GM19035 (cell line): ENCODE measurements around the gene FHIP1A.
A peak's percentile ranks its signal among the peaks of the same experiment; 100 is the strongest.
"Not testable (repeated sequence)": the region's sequence is repeated elsewhere in the genome, so short reads cannot be mapped to it uniquely, and the experiment has no call there.

Source experiments
- ATAC-seq: cut with Tn5 transposase; IDR thresholded peaks from one replicate; pipeline ENCODE4 v1.9.1; 2021; ENCODE audit not compliant: unreplicated experiment

FHIP1A gene

GRCh38 chr4:151408630-151409469 is at the start of gene FHIP1A:
Gene FHIP1A, plus strand, starts transcription at chr4:151409176. Its CDS starts 157,084 bp downstream, at chr4:151566260.
- peak; percentile 82 for ATAC-seq

DNA sequence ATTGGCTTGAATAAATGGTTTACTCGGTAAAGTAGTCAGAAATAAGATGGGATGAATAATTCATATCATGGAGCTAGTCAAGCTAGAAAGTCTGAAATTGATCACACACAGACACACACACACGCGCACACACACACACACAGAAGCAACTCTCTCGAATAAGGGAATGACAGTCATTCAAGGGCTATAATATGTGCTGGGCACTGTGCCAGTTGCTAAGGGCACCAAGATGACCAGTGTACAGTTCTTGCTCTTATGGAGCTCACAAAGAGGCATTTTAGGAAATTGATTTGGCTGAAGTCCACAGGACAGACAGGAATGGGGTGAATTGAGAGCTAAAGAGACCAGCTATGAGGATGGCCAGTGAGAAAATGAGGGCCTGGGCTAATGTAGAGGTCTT is 49.4 kb upstream of the FHIP1A start:
- ATAC-seq = no peak

DNA sequence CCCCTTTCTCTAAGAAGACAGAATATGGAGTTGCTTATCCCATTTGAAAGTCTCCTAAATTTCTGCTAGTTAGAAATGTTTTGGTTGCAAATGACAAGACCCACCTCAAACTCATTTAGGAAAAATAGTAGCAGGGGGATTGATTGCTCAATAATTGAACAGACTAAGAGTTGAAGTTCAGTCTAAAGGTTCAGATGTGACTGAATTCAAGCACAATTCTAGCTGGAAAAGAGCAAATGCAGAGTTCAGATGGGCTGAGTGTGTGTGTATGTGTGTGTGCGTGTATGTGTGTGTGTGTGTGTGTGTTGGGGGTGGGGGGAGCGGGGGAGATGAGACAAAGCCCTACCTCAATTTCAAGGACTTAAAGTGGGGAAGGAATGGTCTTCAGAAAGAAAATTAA is 47.9 kb upstream of the FHIP1A start:
- ATAC-seq = no peak

GRCh38 chr4:151361966-151362365 is 47.0 kb upstream of the FHIP1A start:
- no peak for ATAC-seq

DNA sequence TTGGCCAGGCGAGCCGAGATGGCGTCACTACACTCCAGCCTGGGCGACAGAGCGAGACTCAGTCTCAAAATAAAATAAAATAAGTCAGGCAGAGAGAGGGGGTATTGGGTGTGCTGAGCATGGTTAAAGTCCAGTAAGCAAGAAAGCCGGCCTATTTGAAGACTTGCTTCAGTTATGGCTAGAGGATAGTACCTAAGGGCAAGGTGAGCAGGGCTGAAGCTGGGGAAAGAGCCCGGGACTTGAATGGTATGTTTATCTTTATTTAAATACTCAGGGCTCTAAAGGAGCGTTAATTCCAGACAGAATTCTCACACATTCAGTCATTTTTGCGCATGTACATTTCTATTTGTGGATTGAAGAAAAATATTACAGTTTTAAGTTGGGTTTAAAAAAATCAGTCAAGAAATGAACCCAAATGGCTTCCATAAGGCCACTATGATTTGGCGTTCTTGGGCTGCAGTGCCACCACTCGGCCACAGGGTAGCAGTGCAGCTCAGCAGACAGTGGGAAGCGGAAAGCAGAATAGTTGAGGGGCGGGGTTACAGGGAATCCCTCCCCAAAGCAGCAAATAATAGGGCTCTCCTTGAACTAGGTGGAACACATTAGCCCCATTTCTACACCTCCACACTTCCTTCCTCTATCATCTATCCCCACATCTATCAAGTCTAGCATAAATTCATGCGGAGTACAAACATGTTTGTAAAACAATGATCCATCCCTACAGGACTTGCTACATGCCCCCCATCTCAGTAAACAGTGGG is 46.4 kb upstream of the FHIP1A start:
- peak; percentile 100 for ATAC-seq

DNA sequence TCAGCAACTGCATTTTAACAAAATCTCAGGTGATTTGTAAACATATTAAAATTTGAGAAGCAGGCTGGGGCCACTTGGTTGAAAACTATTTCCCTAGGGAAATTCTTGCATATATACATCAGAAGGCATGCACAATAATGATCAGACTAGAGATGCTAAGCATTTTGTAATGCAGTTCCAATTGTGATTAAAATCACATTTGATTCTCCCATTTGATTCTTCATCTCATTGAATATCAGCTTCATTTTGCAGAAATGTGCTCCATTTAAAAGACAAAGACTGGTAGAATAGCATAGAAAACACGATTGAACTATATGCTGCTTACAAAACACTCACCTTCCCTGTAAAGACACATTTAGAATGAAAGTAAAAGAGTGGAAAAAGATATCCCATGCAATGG is 32.4 kb upstream of the FHIP1A start:
- ATAC-seq = no peak

GRCh38 chr4:151389311-151389710 is 19.7 kb upstream of the FHIP1A start:
- no peak for ATAC-seq

GRCh38 chr4:151389799-151390198 is 19.2 kb upstream of the FHIP1A start:
- not testable (repeated sequence) for ATAC-seq

GRCh38 chr4:151395873-151396272 is 13.1 kb upstream of the FHIP1A start:
- no peak for ATAC-seq

- ATAC-seq = no peak
These were observed 8.6 kb upstream of the FHIP1A start for GRCh38 chr4:151400343-151400742.

- no peak for ATAC-seq
These were observed 7.2 kb upstream of the FHIP1A start for GRCh38 chr4:151401739-151402138.

GRCh38 chr4:151402145-151402865 is 6.7 kb upstream of the FHIP1A start:
- ATAC-seq = no peak

DNA sequence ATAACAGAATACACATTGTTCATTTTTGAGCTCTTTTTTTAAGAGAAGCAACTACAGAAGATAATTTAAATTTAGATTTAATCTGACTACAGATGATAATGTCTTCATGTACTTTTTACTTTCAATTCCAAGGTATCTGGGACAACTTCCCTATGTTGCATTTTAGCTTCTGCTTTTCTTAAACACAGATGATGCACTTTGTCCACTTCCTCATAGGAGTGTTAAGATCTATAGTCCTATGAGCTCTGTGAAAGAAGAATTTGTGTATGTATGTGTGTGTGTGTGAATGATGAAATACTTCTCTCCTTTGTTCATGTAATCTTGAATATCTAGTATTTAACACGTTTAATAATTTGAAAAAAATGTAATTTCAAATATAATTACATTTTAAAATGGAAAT is 5.3 kb upstream of the FHIP1A start:
- no peak for ATAC-seq

DNA sequence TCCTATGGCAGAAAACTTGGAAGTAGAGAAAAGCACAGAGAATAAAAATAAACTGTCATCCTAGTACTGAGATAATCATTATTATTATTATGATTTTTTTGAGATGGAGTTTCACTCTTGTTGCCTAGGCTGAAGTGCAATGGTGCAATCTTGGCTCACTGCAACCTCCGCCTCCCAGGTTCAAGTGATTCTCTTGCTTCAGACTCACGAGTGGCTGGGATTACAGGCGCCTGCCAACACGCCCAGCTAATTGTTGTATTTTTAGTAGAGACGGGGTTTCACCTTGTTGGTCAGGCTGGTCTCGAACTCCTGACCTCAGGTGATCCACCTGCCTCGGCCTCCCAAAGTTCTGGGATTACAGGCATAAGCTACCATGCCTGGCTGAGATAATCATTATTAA is 4.2 kb upstream of the FHIP1A start:
- ATAC-seq = not testable (repeated sequence)

- no peak for ATAC-seq
These were observed 2.0 kb upstream of the FHIP1A start for GRCh38 chr4:151407018-151407417.

GRCh38 chr4:151407466-151408379 is 1.3 kb upstream of the FHIP1A start:
- ATAC-seq = peak; percentile 76

GRCh38 chr4:151408380-151408629 is 671 bp upstream of the FHIP1A start:
- peak; percentile 9 for ATAC-seq

GRCh38 chr4:151409470-151410313 is 716 bp downstream of the FHIP1A start:
- no peak for ATAC-seq

DNA sequence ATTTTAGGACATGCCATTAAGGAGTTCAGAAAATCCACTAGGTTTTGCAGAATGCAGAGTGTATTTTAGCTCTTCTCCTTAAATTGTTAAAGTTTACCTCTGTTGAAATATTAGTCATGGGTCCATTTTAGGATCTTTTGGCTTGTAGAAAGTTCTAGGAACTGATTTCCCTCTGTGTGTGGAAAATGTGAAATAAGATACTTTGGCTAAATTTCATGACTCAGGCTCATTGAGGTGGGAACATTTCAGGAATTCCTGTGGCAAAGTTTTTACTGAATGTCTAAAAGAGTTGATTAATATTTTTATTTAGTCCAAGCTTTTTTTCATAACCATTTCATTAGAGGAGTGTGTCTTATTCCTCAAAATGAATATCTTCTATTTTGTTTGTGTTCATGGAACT is 7.0 kb downstream of the FHIP1A start:
- ATAC-seq = no peak

DNA sequence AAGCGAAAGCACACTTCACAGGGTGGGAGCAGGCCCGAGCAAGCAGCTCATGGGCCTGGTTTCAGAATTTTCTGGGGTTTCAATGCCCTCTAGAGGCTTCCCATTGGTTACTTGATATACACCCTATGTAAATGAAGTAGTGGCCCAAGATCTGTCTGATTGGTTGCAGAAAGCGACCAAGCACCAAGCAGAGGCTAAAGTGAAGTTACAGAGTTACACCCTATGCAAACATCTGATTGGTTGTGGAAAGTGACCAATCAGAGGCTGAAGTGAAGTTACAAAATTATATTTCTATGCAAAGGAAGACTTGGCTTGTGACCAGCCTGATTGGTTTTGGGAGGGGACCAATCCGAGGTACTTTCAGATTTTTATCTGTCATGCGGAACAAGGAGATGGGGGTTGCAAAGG is 8.2 kb downstream of the FHIP1A start:
- ATAC-seq = no peak
